Erythroblast (primary cell): ENCODE data around the gene LDB3.

ENCODE experiments used
- GATA1 ChIP-seq: IDR thresholded peaks from 2 replicates; pipeline ENCODE4 v1.6.1; 2011; ENCODE audit warnings: low read depth, mild to moderate bottlenecking, control low read depth, low read length, moderate library complexity
- POLR2A ChIP-seq: IDR thresholded peaks from 2 replicates; pipeline ENCODE4 v1.6.1; 2011; ENCODE audit warnings: mild to moderate bottlenecking, low read length

- TF ChIP-seq POLR2A (no peak), GATA1 (no peak)
Observed at GRCh38 chr10:86709396-86710185, 41.3 kb downstream of the LDB3 start.
